Liver (tissue), 3 donors: ENCODE data around the gene CHN1.

ENCODE experiments used
- RAD21 ChIP-seq, 2 donors: IDR thresholded peaks; 2 replicates each; pipeline ENCODE4 v1.6.1; 2016; ENCODE audit warnings: antibody characterized with exemption in 2 of 2, mild to moderate bottlenecking in 2 of 2
- YY1 ChIP-seq: IDR thresholded peaks from 2 replicates; pipeline ENCODE4 v1.6.1; 2016; ENCODE audit warnings: antibody characterized with exemption, mild to moderate bottlenecking
- TF ChIP-seq, protein P1 (sequence below): fragments of 150-350 bp; IDR thresholded peaks from 2 replicates; pipeline ENCODE4 v1.5.1; 2017; ENCODE audit warnings: improper control_type of control experiment, low read depth, low read length; ENCODE audit not compliant: missing input control
- TF ChIP-seq, protein P2 (sequence below): IDR thresholded peaks from 2 replicates; pipeline ENCODE4 v1.6.1; 2016; ENCODE audit warnings: antibody characterized with exemption, mild to moderate bottlenecking
- donor health status: healthy.
- donor health status: healthy.

DNA sequence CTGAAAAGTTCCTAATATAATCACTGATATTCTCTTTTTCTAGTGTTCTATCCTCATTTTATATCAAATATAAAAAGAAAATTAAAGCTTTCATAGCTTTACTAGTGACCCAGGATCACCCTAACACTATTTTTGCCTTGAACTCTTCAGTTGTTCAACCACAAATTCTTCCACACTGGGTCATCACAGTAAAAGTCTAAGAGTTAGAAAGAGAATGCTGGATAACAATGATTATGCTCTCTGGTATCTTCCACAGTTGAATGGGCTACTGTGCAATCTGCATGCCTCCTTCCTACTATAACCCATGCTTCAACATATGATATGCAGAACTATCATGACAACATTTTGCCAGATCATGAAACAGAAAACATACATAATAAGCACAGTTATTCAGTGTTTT is 32.3 kb downstream of the CHN1 start:
- TF ChIP-seq, protein P1, sequence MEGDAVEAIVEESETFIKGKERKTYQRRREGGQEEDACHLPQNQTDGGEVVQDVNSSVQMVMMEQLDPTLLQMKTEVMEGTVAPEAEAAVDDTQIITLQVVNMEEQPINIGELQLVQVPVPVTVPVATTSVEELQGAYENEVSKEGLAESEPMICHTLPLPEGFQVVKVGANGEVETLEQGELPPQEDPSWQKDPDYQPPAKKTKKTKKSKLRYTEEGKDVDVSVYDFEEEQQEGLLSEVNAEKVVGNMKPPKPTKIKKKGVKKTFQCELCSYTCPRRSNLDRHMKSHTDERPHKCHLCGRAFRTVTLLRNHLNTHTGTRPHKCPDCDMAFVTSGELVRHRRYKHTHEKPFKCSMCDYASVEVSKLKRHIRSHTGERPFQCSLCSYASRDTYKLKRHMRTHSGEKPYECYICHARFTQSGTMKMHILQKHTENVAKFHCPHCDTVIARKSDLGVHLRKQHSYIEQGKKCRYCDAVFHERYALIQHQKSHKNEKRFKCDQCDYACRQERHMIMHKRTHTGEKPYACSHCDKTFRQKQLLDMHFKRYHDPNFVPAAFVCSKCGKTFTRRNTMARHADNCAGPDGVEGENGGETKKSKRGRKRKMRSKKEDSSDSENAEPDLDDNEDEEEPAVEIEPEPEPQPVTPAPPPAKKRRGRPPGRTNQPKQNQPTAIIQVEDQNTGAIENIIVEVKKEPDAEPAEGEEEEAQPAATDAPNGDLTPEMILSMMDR: no peak
- TF ChIP-seq, protein P2, sequence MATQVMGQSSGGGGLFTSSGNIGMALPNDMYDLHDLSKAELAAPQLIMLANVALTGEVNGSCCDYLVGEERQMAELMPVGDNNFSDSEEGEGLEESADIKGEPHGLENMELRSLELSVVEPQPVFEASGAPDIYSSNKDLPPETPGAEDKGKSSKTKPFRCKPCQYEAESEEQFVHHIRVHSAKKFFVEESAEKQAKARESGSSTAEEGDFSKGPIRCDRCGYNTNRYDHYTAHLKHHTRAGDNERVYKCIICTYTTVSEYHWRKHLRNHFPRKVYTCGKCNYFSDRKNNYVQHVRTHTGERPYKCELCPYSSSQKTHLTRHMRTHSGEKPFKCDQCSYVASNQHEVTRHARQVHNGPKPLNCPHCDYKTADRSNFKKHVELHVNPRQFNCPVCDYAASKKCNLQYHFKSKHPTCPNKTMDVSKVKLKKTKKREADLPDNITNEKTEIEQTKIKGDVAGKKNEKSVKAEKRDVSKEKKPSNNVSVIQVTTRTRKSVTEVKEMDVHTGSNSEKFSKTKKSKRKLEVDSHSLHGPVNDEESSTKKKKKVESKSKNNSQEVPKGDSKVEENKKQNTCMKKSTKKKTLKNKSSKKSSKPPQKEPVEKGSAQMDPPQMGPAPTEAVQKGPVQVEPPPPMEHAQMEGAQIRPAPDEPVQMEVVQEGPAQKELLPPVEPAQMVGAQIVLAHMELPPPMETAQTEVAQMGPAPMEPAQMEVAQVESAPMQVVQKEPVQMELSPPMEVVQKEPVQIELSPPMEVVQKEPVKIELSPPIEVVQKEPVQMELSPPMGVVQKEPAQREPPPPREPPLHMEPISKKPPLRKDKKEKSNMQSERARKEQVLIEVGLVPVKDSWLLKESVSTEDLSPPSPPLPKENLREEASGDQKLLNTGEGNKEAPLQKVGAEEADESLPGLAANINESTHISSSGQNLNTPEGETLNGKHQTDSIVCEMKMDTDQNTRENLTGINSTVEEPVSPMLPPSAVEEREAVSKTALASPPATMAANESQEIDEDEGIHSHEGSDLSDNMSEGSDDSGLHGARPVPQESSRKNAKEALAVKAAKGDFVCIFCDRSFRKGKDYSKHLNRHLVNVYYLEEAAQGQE: no peak
- TF ChIP-seq RAD21 (IDR thresholded peaks at IDR 0.05) (no peak), YY1 (no peak)
